K562 (cell line): ENCODE data around the gene MFSD12. TPM values are rescaled to one million over a fixed set of nuclear protein-coding genes. Genes with fewer than 3 reads are reported as not detected.

Experiments
- CXXC5 ChIP-seq: fragments of 250-450 bp; sonication (Bioruptor Pico); IDR thresholded peaks from 2 replicates; pipeline ENCODE4 v1.8.0; 2022; ENCODE audit warnings: inconsistent platforms, mild to moderate bottlenecking, moderate library complexity
- EWSR1 ChIP-seq: fragments of 450-650 bp; IDR thresholded peaks from 2 replicates; pipeline ENCODE4 v1.6.1; 2018; ENCODE audit warnings: borderline replicate concordance, mild to moderate bottlenecking, low read depth, moderate library complexity; ENCODE audit not compliant: partially characterized antibody
- HDAC1 ChIP-seq, 2 experiments: fragments of 450-650 bp; IDR thresholded peaks; 2 replicates each; pipeline ENCODE4 v1.6.1; 2016 to 2017; ENCODE audit warnings: inconsistent platforms in 1 of 2, mild to moderate bottlenecking in 1 of 2, moderate library complexity in 1 of 2
- MEIS2 ChIP-seq: fragments of 450-650 bp; IDR thresholded peaks from 2 replicates; pipeline ENCODE4 v1.6.1; 2014; ENCODE audit warnings: mild to moderate bottlenecking; ENCODE audit not compliant: partially characterized antibody
- RB1 ChIP-seq: fragments of 450-650 bp; IDR thresholded peaks from 2 replicates; pipeline ENCODE4 v1.6.1; 2017; ENCODE audit warnings: low read depth, mild to moderate bottlenecking
- RBM15 ChIP-seq: fragments of 200-400 bp; formaldehyde crosslinking; IDR thresholded peaks from 2 replicates; pipeline ENCODE4 v1.6.1; 2018; ENCODE audit warnings: mild to moderate bottlenecking, low read length, moderate library complexity; ENCODE audit not compliant: insufficient read depth
- SAP30 ChIP-seq: fragments of 200-600 bp; sonication (generic); IDR thresholded peaks from 2 replicates; pipeline ENCODE4 v1.6.1; 2012; ENCODE audit warnings: borderline replicate concordance, low read depth, mild to moderate bottlenecking, moderate library complexity, low read length, control low read depth, inconsistent platforms; ENCODE audit not compliant: insufficient read depth, poor library complexity, severe bottlenecking
- SMARCB1 ChIP-seq: IDR thresholded peaks from 2 replicates; pipeline ENCODE4 v1.6.1; 2011; ENCODE audit warnings: improper control_type of control experiment, low read depth; ENCODE audit not compliant: insufficient read length
- polyA plus RNA-seq, 8 experiments: library from polyadenylated mRNA; depleted of rRNA in 4 of 8; stranded (reverse) in 5 of 8; unstranded in 3 of 8; fragments of >200 nt; fragmentation: Nextera tagmentation in 2 of 8; fragmentation: Illumina TruSeq in 1 of 8; extraction: Ambion mirVana in 2 of 8; extraction: Trizol in 1 of 8; gene quantifications; 2 replicates each; pipeline versions ENCODE4 v1.2.1 to v1.2.3, GENCODE V29; 2011 to 2014; ENCODE audit warnings: inconsistent platforms in 1 of 8, missing spikeins in 1 of 8
- total RNA-seq, 7 experiments: library from RNA; depleted of rRNA in 6 of 7; stranded (reverse); fragments of >200 nt in 6 of 7; fragmentation: Illumina TruSeq in 2 of 7; extraction: Trizol in 2 of 7; gene quantifications; 2 replicates each; pipeline versions ENCODE4 v1.2.1 to v1.2.3, GENCODE V29; 2011 to 2021; ENCODE audit warnings: low replicate concordance in 1 of 7
- TF ChIP-seq, protein P1 (sequence below): fragments of 200-600 bp; sonication (generic); IDR thresholded peaks from one replicate; pipeline ENCODE4 v1.6.1; 2012; ENCODE audit warnings: mild to moderate bottlenecking, low read depth, low read length, inconsistent platforms
- TF ChIP-seq, protein P2 (sequence below): fragments of 450-650 bp; IDR thresholded peaks from 2 replicates; pipeline ENCODE4 v1.7.0; 2016; ENCODE audit warnings: borderline replicate concordance
- TF ChIP-seq, protein P3 (sequence below): sonication (generic); formaldehyde crosslinking; IDR thresholded peaks from 2 replicates; pipeline ENCODE4 v1.9.0; 2022; ENCODE audit warnings: mild to moderate bottlenecking, missing genetic modification reagents

Gene MFSD12
- total and polyA plus RNA-seq, 9 of the 15 experiments (the other 6 are each of a cell fraction or from before 2014, with no cell fraction given) = 0.69 to 112 (median 31.8) TPM

DNA sequence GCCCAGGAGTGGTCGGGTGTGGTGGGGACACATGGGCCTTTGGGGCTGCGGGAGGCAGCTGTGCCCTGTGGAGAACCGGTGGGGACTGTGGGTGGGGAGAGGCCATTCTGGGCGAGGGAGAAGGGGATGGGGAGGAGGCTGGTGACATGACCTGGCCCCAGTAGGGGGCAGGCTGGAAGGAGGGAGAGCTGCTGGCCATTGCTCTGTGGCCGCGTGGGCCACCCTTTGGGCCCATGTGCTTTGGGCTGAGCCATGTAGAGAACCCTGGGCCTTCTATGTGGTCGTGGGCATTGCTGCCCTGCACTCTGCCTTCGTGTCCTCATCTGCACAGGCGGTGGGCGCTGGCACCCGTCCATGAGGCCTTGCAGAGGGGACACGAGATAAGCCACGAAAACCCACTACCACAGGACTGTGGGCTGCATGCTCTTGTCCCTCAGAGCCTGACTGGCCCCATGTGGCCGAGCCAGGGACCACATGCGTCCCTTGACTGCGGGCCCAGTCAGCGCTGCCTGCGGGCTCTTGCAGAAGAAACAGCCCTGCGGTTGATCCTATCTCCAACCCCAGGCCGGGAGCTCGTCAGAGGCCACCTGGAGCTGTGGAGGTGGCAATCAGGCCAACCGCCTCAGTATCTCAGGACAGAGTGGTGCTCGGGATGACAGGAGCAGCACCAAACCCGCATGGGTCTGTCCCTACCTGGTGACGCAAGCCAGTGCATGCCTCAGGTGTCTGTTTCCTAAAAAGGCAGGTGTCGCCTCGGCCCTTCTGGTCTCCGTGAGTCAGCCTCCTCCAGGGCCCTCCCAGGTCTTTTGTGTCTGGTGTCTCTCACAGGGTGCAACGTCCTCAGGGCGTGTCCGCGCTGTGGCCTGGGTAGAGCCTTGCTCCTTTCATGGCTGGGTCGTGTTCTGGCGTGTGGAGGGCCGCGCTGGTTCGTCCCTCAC lies 37.0 kb downstream of the MFSD12 start (continued):
- TF ChIP-seq, protein P1, sequence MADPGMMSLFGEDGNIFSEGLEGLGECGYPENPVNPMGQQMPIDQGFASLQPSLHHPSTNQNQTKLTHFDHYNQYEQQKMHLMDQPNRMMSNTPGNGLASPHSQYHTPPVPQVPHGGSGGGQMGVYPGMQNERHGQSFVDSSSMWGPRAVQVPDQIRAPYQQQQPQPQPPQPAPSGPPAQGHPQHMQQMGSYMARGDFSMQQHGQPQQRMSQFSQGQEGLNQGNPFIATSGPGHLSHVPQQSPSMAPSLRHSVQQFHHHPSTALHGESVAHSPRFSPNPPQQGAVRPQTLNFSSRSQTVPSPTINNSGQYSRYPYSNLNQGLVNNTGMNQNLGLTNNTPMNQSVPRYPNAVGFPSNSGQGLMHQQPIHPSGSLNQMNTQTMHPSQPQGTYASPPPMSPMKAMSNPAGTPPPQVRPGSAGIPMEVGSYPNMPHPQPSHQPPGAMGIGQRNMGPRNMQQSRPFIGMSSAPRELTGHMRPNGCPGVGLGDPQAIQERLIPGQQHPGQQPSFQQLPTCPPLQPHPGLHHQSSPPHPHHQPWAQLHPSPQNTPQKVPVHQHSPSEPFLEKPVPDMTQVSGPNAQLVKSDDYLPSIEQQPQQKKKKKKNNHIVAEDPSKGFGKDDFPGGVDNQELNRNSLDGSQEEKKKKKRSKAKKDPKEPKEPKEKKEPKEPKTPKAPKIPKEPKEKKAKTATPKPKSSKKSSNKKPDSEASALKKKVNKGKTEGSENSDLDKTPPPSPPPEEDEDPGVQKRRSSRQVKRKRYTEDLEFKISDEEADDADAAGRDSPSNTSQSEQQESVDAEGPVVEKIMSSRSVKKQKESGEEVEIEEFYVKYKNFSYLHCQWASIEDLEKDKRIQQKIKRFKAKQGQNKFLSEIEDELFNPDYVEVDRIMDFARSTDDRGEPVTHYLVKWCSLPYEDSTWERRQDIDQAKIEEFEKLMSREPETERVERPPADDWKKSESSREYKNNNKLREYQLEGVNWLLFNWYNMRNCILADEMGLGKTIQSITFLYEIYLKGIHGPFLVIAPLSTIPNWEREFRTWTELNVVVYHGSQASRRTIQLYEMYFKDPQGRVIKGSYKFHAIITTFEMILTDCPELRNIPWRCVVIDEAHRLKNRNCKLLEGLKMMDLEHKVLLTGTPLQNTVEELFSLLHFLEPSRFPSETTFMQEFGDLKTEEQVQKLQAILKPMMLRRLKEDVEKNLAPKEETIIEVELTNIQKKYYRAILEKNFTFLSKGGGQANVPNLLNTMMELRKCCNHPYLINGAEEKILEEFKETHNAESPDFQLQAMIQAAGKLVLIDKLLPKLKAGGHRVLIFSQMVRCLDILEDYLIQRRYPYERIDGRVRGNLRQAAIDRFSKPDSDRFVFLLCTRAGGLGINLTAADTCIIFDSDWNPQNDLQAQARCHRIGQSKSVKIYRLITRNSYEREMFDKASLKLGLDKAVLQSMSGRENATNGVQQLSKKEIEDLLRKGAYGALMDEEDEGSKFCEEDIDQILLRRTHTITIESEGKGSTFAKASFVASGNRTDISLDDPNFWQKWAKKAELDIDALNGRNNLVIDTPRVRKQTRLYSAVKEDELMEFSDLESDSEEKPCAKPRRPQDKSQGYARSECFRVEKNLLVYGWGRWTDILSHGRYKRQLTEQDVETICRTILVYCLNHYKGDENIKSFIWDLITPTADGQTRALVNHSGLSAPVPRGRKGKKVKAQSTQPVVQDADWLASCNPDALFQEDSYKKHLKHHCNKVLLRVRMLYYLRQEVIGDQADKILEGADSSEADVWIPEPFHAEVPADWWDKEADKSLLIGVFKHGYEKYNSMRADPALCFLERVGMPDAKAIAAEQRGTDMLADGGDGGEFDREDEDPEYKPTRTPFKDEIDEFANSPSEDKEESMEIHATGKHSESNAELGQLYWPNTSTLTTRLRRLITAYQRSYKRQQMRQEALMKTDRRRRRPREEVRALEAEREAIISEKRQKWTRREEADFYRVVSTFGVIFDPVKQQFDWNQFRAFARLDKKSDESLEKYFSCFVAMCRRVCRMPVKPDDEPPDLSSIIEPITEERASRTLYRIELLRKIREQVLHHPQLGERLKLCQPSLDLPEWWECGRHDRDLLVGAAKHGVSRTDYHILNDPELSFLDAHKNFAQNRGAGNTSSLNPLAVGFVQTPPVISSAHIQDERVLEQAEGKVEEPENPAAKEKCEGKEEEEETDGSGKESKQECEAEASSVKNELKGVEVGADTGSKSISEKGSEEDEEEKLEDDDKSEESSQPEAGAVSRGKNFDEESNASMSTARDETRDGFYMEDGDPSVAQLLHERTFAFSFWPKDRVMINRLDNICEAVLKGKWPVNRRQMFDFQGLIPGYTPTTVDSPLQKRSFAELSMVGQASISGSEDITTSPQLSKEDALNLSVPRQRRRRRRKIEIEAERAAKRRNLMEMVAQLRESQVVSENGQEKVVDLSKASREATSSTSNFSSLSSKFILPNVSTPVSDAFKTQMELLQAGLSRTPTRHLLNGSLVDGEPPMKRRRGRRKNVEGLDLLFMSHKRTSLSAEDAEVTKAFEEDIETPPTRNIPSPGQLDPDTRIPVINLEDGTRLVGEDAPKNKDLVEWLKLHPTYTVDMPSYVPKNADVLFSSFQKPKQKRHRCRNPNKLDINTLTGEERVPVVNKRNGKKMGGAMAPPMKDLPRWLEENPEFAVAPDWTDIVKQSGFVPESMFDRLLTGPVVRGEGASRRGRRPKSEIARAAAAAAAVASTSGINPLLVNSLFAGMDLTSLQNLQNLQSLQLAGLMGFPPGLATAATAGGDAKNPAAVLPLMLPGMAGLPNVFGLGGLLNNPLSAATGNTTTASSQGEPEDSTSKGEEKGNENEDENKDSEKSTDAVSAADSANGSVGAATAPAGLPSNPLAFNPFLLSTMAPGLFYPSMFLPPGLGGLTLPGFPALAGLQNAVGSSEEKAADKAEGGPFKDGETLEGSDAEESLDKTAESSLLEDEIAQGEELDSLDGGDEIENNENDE = no peak
- TF ChIP-seq SMARCB1 (no peak), EWSR1 (no peak), RBM15 (no peak), RB1 (peak; percentile 46; the same call in 1 of the 2 replicates), HDAC1 (IDR thresholded peaks at IDR 0.05) (peak in 1 of 2 experiments; percentile 68; a peak in 2 of 4 replicates), SAP30 (peak; percentile 50), CXXC5 (CRISPR knock-in tag) (peak; percentile 87), MEIS2 (no peak)
- TF ChIP-seq, protein P2, sequence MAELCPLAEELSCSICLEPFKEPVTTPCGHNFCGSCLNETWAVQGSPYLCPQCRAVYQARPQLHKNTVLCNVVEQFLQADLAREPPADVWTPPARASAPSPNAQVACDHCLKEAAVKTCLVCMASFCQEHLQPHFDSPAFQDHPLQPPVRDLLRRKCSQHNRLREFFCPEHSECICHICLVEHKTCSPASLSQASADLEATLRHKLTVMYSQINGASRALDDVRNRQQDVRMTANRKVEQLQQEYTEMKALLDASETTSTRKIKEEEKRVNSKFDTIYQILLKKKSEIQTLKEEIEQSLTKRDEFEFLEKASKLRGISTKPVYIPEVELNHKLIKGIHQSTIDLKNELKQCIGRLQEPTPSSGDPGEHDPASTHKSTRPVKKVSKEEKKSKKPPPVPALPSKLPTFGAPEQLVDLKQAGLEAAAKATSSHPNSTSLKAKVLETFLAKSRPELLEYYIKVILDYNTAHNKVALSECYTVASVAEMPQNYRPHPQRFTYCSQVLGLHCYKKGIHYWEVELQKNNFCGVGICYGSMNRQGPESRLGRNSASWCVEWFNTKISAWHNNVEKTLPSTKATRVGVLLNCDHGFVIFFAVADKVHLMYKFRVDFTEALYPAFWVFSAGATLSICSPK = no peak
- TF ChIP-seq, protein P3, sequence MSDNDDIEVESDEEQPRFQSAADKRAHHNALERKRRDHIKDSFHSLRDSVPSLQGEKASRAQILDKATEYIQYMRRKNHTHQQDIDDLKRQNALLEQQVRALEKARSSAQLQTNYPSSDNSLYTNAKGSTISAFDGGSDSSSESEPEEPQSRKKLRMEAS (CRISPR knock-in tag) = peak; percentile 100
